Naive thymus-derived CD8-positive, alpha-beta T cell (primary cell): ENCODE results near the gene RAD17. TPM values are rescaled to one million over a fixed set of nuclear protein-coding genes. Genes with fewer than 3 reads are reported as not detected.
"Not testable (repeated sequence)": the region's sequence is repeated elsewhere in the genome, so short reads cannot be mapped to it uniquely, and the experiment has no call there.

Experiments used
- ATAC-seq, 2 donors: fragments of 150-1000 bp; cut with Tn5 transposase in 1 of 2; sonication (Bioruptor Pico), chemical (Tn5 transposase) in 1 of 2; 1 replicate in 1 of 2; 2 replicates in 1 of 2; pipeline ENCODE4 v1.10.0; 2021; ENCODE audit warnings: mild to moderate bottlenecking in 2 of 2, moderate library complexity in 2 of 2
- POLR2A ChIA-PET: fragments of 350-600 bp; sonication (Branson Sonifier 250); formaldehyde crosslinking; loops from one replicate; lab custom pipeline; 2021; ENCODE audit warnings: antibody characterized with exemption; lab: Charles Lee
- DNase-seq, 10 donors: peaks; one replicate each; pipeline versions ENCODE4 v3.0.0 to v3.0.0-alpha.2; 2020 to 2022
- H3K27ac Mint-ChIP-seq, 10 donors: one replicate each; pipeline ENCODE4 v1.8.0; 2020 to 2022; ENCODE audit warnings: mild to moderate bottlenecking in 10 of 10, mixed read lengths in 10 of 10, moderate library complexity in 4 of 10, inconsistent platforms in 1 of 10
- H3K27me3 Mint-ChIP-seq, 5 donors: one replicate each; pipeline ENCODE4 v1.8.0; 2021 to 2022; ENCODE audit warnings: mixed read lengths in 5 of 5
- H3K36me3 Mint-ChIP-seq, 3 donors: one replicate each; pipeline ENCODE4 v1.8.0; 2020 to 2022; ENCODE audit warnings: mixed read lengths in 3 of 3, mild to moderate bottlenecking in 2 of 3, inconsistent platforms in 1 of 3
- H3K4me1 Mint-ChIP-seq, 4 donors: one replicate each; pipeline ENCODE4 v1.8.0; 2021 to 2022; ENCODE audit warnings: mixed read lengths in 4 of 4
- H3K4me3 Mint-ChIP-seq, 10 donors: one replicate each; pipeline ENCODE4 v1.8.0; 2020 to 2022; ENCODE audit warnings: mild to moderate bottlenecking in 10 of 10, mixed read lengths in 10 of 10, moderate library complexity in 6 of 10, inconsistent platforms in 1 of 10
- H3K9me3 Mint-ChIP-seq, 9 donors: one replicate each; pipeline ENCODE4 v1.8.0; 2020 to 2022; ENCODE audit warnings: mixed read lengths in 9 of 9, mild to moderate bottlenecking in 3 of 9, inconsistent platforms in 1 of 9, moderate library complexity in 1 of 9
- polyA plus RNA-seq, 3 donors: library from polyadenylated mRNA; unstranded; fragments of 300-500 nt; fragmentation: Illumina TruSeq; gene quantifications; one replicate each; pipeline ENCODE4 v1.2.3, GENCODE V29; 2021
- total RNA-seq, 8 experiments: library from RNA in 2 of 8; stranded (reverse) in 2 of 8; gene quantifications; one replicate each; pipeline ENCODE4 v1.2.3 and lab custom pipeline; 2021 to 2026

RAD17 gene
- total and polyA plus RNA-seq, 5 experiments from 2014 or later = 15.6 to 38.5 (median 25.5) TPM

GRCh38 chr5:69414885-69415583 lies 45.4 kb downstream of the RAD17 start, which contains the start of gene MARVELD2:
Gene MARVELD2 (plus strand): TSS chr5:69415116. CDS start chr5:69419386, 4,270 bp downstream.
- peak within 1 kb of the TSS; percentile 66 to 85 (median 76) for H3K4me3 Mint-ChIP-seq
- H3K27me3 Mint-ChIP-seq = no peaks in the 10 kb centered on the region
- peaks cover 5 to 31% (median 16%) of the 10 kb centered on the region in 3 donors for H3K36me3 Mint-ChIP-seq
- peak within 1 kb of the TSS; percentile 13 to 81 (median 75) for H3K27ac Mint-ChIP-seq
- no peaks in the 10 kb centered on the region for H3K9me3 Mint-ChIP-seq
- peaks cover 1 to 11% (median 10%) of the 10 kb centered on the region in 4 donors for H3K4me1 Mint-ChIP-seq
- POLR2A ChIA-PET = interaction anchor here (0.5 kb wide), 1 partner anchor 90 kb away, joined by 5 read pairs; no protein-coding TSS in a partner anchor
- DNase-seq (peak; percentile 9 to 64 (median 28)), ATAC-seq (peak; percentile 84 to 92)

- H3K27ac Mint-ChIP-seq = peak overlapping the region in 5 of 10 donors; percentile 23 to 81 (median 59)
- ATAC-seq (no peak), DNase-seq (no peak)
- H3K9me3 Mint-ChIP-seq = no peaks in the 10 kb centered on the region
- no peaks in the 10 kb centered on the region for H3K27me3 Mint-ChIP-seq
- peaks cover 5 to 25% (median 13%) of the 10 kb centered on the region in 3 donors for H3K36me3 Mint-ChIP-seq
- peaks cover 1 to 11% (median 10%) of the 10 kb centered on the region in 4 donors for H3K4me1 Mint-ChIP-seq
- H3K4me3 Mint-ChIP-seq = peak overlapping the region; percentile 66 to 85 (median 74)
- POLR2A ChIA-PET = interaction anchor here (0.5 kb wide), 1 partner anchor 90 kb away, joined by 5 read pairs; no protein-coding TSS in a partner anchor
Measured at GRCh38 chr5:69415584-69415958, 46.0 kb downstream of the RAD17 start.

GRCh38 chr5:69416180-69416579 lies 46.6 kb downstream of the RAD17 start:
- no peak for DNase-seq
- H3K9me3 Mint-ChIP-seq = no peaks in the 10 kb centered on the region

GRCh38 chr5:69416699-69417098 lies 47.1 kb downstream of the RAD17 start:
- ATAC-seq = no peak
- POLR2A ChIA-PET = no interaction called here
- Mint-ChIP-seq H3K27me3 (no peaks in the 10 kb centered on the region), H3K36me3 (peaks cover under 1 to 14% (median 11%) of the 10 kb centered on the region in 3 donors), H3K4me3 (peak overlapping the region in 4 of 10 donors; percentile 58 to 77 (median 71)), H3K9me3 (no peaks in the 10 kb centered on the region), H3K4me1 (peaks cover 1 to 11% (median 10%) of the 10 kb centered on the region in 4 donors), H3K27ac (no peak overlapping the region)
- DNase-seq = no peak

More at GRCh38 chr5:69416180-69416579, 46.6 kb downstream of the RAD17 start:
- H3K27ac Mint-ChIP-seq = peak overlapping the region in 1 of 10 donors; percentile 6
- ATAC-seq = no peak
- peaks cover 1 to 11% (median 10%) of the 10 kb centered on the region in 4 donors for H3K4me1 Mint-ChIP-seq
- H3K27me3 Mint-ChIP-seq = no peaks in the 10 kb centered on the region
- peaks cover 5 to 19% (median 16%) of the 10 kb centered on the region in 3 donors for H3K36me3 Mint-ChIP-seq
- POLR2A ChIA-PET = no interaction called here
- peak overlapping the region; percentile 38 to 85 (median 74) for H3K4me3 Mint-ChIP-seq

- Mint-ChIP-seq H3K4me3 (no peak overlapping the region), H3K27me3 (no peaks in the 10 kb centered on the region), H3K36me3 (peaks cover 0 to 13% (median 10%) of the 10 kb centered on the region in 3 donors), H3K9me3 (peaks cover 0 to 6% (median 0%) of the 10 kb centered on the region in 9 donors), H3K27ac (no peak overlapping the region), H3K4me1 (peaks cover 3 to 11% (median 10%) of the 10 kb centered on the region in 4 donors)
- ATAC-seq = no peak
- no peak for DNase-seq
- POLR2A ChIA-PET = no interaction called here
Measured at GRCh38 chr5:69418554-69418953, 48.9 kb downstream of the RAD17 start.

GRCh38 chr5:69431424-69432303 lies 62.0 kb downstream of the RAD17 start:
- H3K9me3 Mint-ChIP-seq = no peaks in the 10 kb centered on the region
- peaks cover 0 to 13% (median 7%) of the 10 kb centered on the region in 3 donors for H3K36me3 Mint-ChIP-seq
- no peaks in the 10 kb centered on the region for H3K27me3 Mint-ChIP-seq
- H3K4me3 Mint-ChIP-seq = no peak overlapping the region
- no peaks in the 10 kb centered on the region for H3K4me1 Mint-ChIP-seq
- H3K27ac Mint-ChIP-seq = no peak overlapping the region
- DNase-seq (no peak), ATAC-seq (no peak)
- POLR2A ChIA-PET = no interaction called here

- Mint-ChIP-seq H3K36me3 (peaks cover 0 to 13% (median 7%) of the 10 kb centered on the region in 3 donors), H3K9me3 (no peaks in the 10 kb centered on the region), H3K4me1 (no peaks in the 10 kb centered on the region), H3K27ac (peak overlapping the region in 1 of 10 donors; percentile 24), H3K27me3 (no peaks in the 10 kb centered on the region), H3K4me3 (no peak overlapping the region)
- POLR2A ChIA-PET = no interaction called here
- DNase-seq (no peak), ATAC-seq (no peak)
Measured at GRCh38 chr5:69432412-69433206, 63.0 kb downstream of the RAD17 start.

GRCh38 chr5:69435276-69435884 lies 65.8 kb downstream of the RAD17 start:
- POLR2A ChIA-PET = interaction anchor here (0.5 kb wide), 1 partner anchor 42 kb away, joined by 3 read pairs; no protein-coding TSS in a partner anchor
- ATAC-seq, H3K4me3 Mint-ChIP-seq, H3K9me3 Mint-ChIP-seq, DNase-seq, H3K27me3 Mint-ChIP-seq, H3K27ac Mint-ChIP-seq, H3K4me1 Mint-ChIP-seq: not testable (repeated sequence)
- H3K36me3 Mint-ChIP-seq = peaks cover 0 to 13% (median 7%) of the 10 kb centered on the region in 3 donors

GRCh38 chr5:69444127-69444754 lies 74.6 kb downstream of the RAD17 start:
- no peak for ATAC-seq
- no peaks in the 10 kb centered on the region for H3K36me3 Mint-ChIP-seq
- DNase-seq = no peak
- no peak overlapping the region for H3K27ac Mint-ChIP-seq
- H3K4me1 Mint-ChIP-seq = peaks cover 0 to 1% (median 0%) of the 10 kb centered on the region in 4 donors
- POLR2A ChIA-PET = no interaction called here
- H3K9me3 Mint-ChIP-seq = no peaks in the 10 kb centered on the region
- H3K4me3 Mint-ChIP-seq = no peak overlapping the region
- no peaks in the 10 kb centered on the region for H3K27me3 Mint-ChIP-seq

- ATAC-seq = no peak
- Mint-ChIP-seq H3K4me3 (no peak overlapping the region), H3K9me3 (no peaks in the 10 kb centered on the region), H3K27me3 (peaks cover 0 to 2% (median 0%) of the 10 kb centered on the region in 5 donors), H3K36me3 (no peaks in the 10 kb centered on the region), H3K27ac (no peak overlapping the region), H3K4me1 (peaks cover 0 to 1% (median 0%) of the 10 kb centered on the region in 4 donors)
- POLR2A ChIA-PET = no interaction called here
- DNase-seq = no peak
Measured at GRCh38 chr5:69449511-69449910, 79.9 kb downstream of the RAD17 start.

- POLR2A ChIA-PET = no interaction called here
- Mint-ChIP-seq H3K4me1 (peaks cover 0 to 1% (median 0%) of the 10 kb centered on the region in 4 donors), H3K27me3 (peaks cover 0 to 4% (median 0%) of the 10 kb centered on the region in 5 donors), H3K36me3 (no peaks in the 10 kb centered on the region), H3K27ac (no peak overlapping the region), H3K4me3 (no peak overlapping the region), H3K9me3 (no peaks in the 10 kb centered on the region)
- DNase-seq = no peak
- ATAC-seq = no peak
Measured at GRCh38 chr5:69450116-69450515, 80.5 kb downstream of the RAD17 start.
